Nucleus accumbens (tissue), 56 donors: ENCODE results near the gene EEF2.
A peak's percentile ranks its signal among the peaks of the same experiment; 100 is the strongest.

ENCODE experiments used
- DNase-seq, 56 donors: peaks; one replicate each; lab custom pipeline; 2025; lab: John Stamatoyannopoulos, UW

EEF2 gene

GRCh38 chr19:3984908-3985642 lies at the start of gene EEF2:
Gene EEF2 (minus strand): TSS chr19:3985463. CDS start chr19:3985380, 83 bp downstream.
- DNase-seq, result peak in 54 of 56 donors; percentile 41 to 92 (median 82)

- DNase-seq, result peak in 54 of 56 donors; percentile 17 to 93 (median 83)
Measured at GRCh38 chr19:4034048-4035017, 49.1 kb upstream of the EEF2 start.

- no peak for DNase-seq
Measured at GRCh38 chr19:4033028-4033956, 48.0 kb upstream of the EEF2 start.

- DNase-seq, result no peak
Measured at GRCh38 chr19:4032436-4032835, 47.2 kb upstream of the EEF2 start.

- DNase-seq, result no peak
Measured at GRCh38 chr19:4031420-4031819, 46.2 kb upstream of the EEF2 start.

- DNase-seq, result no peak
Measured at GRCh38 chr19:4030981-4031380, 45.7 kb upstream of the EEF2 start.

- no peak for DNase-seq
Measured at GRCh38 chr19:4030552-4030951, 45.3 kb upstream of the EEF2 start.

- no peak for DNase-seq
Measured at GRCh38 chr19:4029247-4029614, 44.0 kb upstream of the EEF2 start.

- DNase-seq, result no peak
Measured at GRCh38 chr19:4028334-4029246, 43.3 kb upstream of the EEF2 start.

GRCh38 chr19:4027146-4027545 lies 41.9 kb upstream of the EEF2 start:
- DNase-seq, result no peak

- no peak for DNase-seq
Measured at GRCh38 chr19:4025317-4025716, 40.1 kb upstream of the EEF2 start.

GRCh38 chr19:4023600-4024398 lies 38.5 kb upstream of the EEF2 start:
- no peak for DNase-seq

- no peak for DNase-seq
Measured at GRCh38 chr19:4019578-4019977, 34.3 kb upstream of the EEF2 start.

- DNase-seq, result no peak
Measured at GRCh38 chr19:4018775-4019504, 33.7 kb upstream of the EEF2 start.

- peak in 5 of 56 donors; percentile 10 to 41 (median 21) for DNase-seq
Measured at GRCh38 chr19:4018140-4018613, 32.9 kb upstream of the EEF2 start.

- no peak for DNase-seq
Measured at GRCh38 chr19:4016903-4017638, 31.8 kb upstream of the EEF2 start.

- peak in 52 of 56 donors; percentile 7 to 91 (median 76) for DNase-seq
Measured at GRCh38 chr19:4016486-4016885, 31.2 kb upstream of the EEF2 start.
